HEK293 (cell line): ENCODE data around the gene NAV2.

ENCODE experiments used
- CTCF ChIA-PET: fragments of 350-600 bp; formaldehyde crosslinking; extraction: SDS; loops from one replicate; lab custom pipeline; 2021; ENCODE audit warnings: antibody characterized with exemption; lab: Yijun Ruan, JAX
- POLR2A ChIA-PET: fragments of 300-600 bp; formaldehyde crosslinking; extraction: SDS; loops from one replicate; lab custom pipeline; 2020; ENCODE audit warnings: antibody characterized with exemption, inconsistent platforms; lab: Yijun Ruan, JAX
- H3K27ac ChIP-seq: fragments of 200-500 bp; sonication (Bioruptor generic); 2 replicates; pipeline ENCODE4 v1.5.1; 2014; ENCODE audit warnings: low read depth, low read length, control low read depth, inconsistent platforms; ENCODE audit errors: extremely low read depth
- H3K36me3 ChIP-seq, 2 experiments: fragments of 200-500 bp in 1 of 2; sonication (Bioruptor generic) in 1 of 2; 1 replicate in 1 of 2; 2 replicates in 1 of 2; pipeline ENCODE4 v1.5.1; 2014 to 2017; ENCODE audit warnings: inconsistent platforms in 2 of 2, low read length in 2 of 2; ENCODE audit not compliant: control insufficient read depth in 2 of 2, insufficient read depth in 1 of 2
- H3K4me1 ChIP-seq: fragments of 200-500 bp; sonication (Bioruptor generic); 2 replicates; pipeline ENCODE4 v1.5.1; 2014; ENCODE audit warnings: mild to moderate bottlenecking, low read length, inconsistent platforms; ENCODE audit not compliant: control insufficient read depth, insufficient read depth
- H3K4me3 ChIP-seq: 2 replicates; pipeline ENCODE4 v1.5.1; 2011; ENCODE audit warnings: low read depth, mild to moderate bottlenecking, control low read depth, low read length, moderate library complexity
- H3K9me3 ChIP-seq: fragments of 200-500 bp; sonication (Bioruptor generic); 2 replicates; pipeline ENCODE4 v1.5.1; 2014; ENCODE audit warnings: low read depth, low read length, inconsistent platforms; ENCODE audit not compliant: control insufficient read depth, insufficient read depth
- ELK4 ChIP-seq: IDR thresholded peaks from 2 replicates; pipeline ENCODE4 v1.6.1; 2011; ENCODE audit warnings: mild to moderate bottlenecking, low read depth, low read length, borderline replicate concordance
- MZF1 ChIP-seq: fragments of 450-650 bp; formaldehyde crosslinking; IDR thresholded peaks from 2 replicates; pipeline ENCODE4 v1.5.1; 2017; ENCODE audit warnings: missing biosample characterization, missing genetic modification characterization, borderline replicate concordance
- RBAK ChIP-seq: fragments of 450-650 bp; formaldehyde crosslinking; IDR thresholded peaks from 2 replicates; pipeline ENCODE4 v1.5.1; 2016; ENCODE audit warnings: missing biosample characterization, missing genetic modification characterization
- SP3 ChIP-seq: fragments of 450-650 bp; formaldehyde crosslinking; IDR thresholded peaks from 2 replicates; pipeline ENCODE4 v1.5.1; 2016; ENCODE audit warnings: missing biosample characterization, missing genetic modification characterization
- ZNF341 ChIP-seq: fragments of 450-650 bp; formaldehyde crosslinking; IDR thresholded peaks from 2 replicates; pipeline ENCODE4; 2016; ENCODE audit warnings: low read depth, missing biosample characterization, missing genetic modification characterization
- ZNF391 ChIP-seq: fragments of 450-650 bp; formaldehyde crosslinking; IDR thresholded peaks from 2 replicates; pipeline ENCODE4 v1.5.1; 2016; ENCODE audit warnings: low read depth, missing biosample characterization, missing genetic modification characterization, borderline replicate concordance
- ZNF404 ChIP-seq: fragments of 450-650 bp; formaldehyde crosslinking; IDR thresholded peaks from 2 replicates; pipeline ENCODE4 v1.5.1; 2017; ENCODE audit warnings: missing biosample characterization, missing genetic modification characterization
- ZNF423 ChIP-seq: fragments of 450-650 bp; formaldehyde crosslinking; IDR thresholded peaks from 2 replicates; pipeline ENCODE4 v1.5.1; 2016; ENCODE audit warnings: missing biosample characterization, missing genetic modification characterization
- ZNF48 ChIP-seq: fragments of 450-650 bp; formaldehyde crosslinking; IDR thresholded peaks from 2 replicates; pipeline ENCODE4 v1.5.1; 2016; ENCODE audit warnings: missing biosample characterization, missing genetic modification characterization
- ZNF501 ChIP-seq: fragments of 450-650 bp; formaldehyde crosslinking; IDR thresholded peaks from 2 replicates; pipeline ENCODE4 v1.5.1; 2016; ENCODE audit warnings: missing biosample characterization, missing genetic modification characterization
- ZNF670 ChIP-seq: fragments of 450-650 bp; formaldehyde crosslinking; IDR thresholded peaks from 2 replicates; pipeline ENCODE4 v1.5.1; 2016; ENCODE audit warnings: missing biosample characterization, missing genetic modification characterization, low read depth
- ZNF76 ChIP-seq: fragments of 450-650 bp; formaldehyde crosslinking; IDR thresholded peaks from 2 replicates; pipeline ENCODE4; 2016; ENCODE audit warnings: low read depth, missing biosample characterization, missing genetic modification characterization, borderline replicate concordance
- ZSCAN30 ChIP-seq: fragments of 450-650 bp; IDR thresholded peaks from 2 replicates; pipeline ENCODE4 v1.5.1; 2018; ENCODE audit warnings: missing biosample characterization, mild to moderate bottlenecking, missing genetic modification characterization, moderate library complexity
- TF ChIP-seq, protein P1 (sequence below): sonication (generic); formaldehyde crosslinking; IDR thresholded peaks from 2 replicates; pipeline ENCODE4 v1.8.1; 2022; ENCODE audit warnings: mild to moderate bottlenecking, moderate library complexity, missing genetic modification reagents
- TF ChIP-seq, protein P2 (sequence below): fragments of 450-650 bp; formaldehyde crosslinking; IDR thresholded peaks from 2 replicates; pipeline ENCODE4 v1.5.1; 2016; ENCODE audit warnings: missing biosample characterization, missing genetic modification characterization
- TF ChIP-seq, protein P3 (sequence below): fragments of 450-650 bp; formaldehyde crosslinking; IDR thresholded peaks from 2 replicates; pipeline ENCODE4 v1.5.1; 2017; ENCODE audit warnings: missing biosample characterization, mild to moderate bottlenecking, missing genetic modification characterization, moderate library complexity
- TF ChIP-seq, protein P4 (sequence below): fragments of 450-650 bp; formaldehyde crosslinking; IDR thresholded peaks from 2 replicates; pipeline ENCODE4 v1.5.1; 2017; ENCODE audit warnings: missing biosample characterization, missing genetic modification characterization
- TF ChIP-seq, protein P5 (sequence below): fragments of 450-650 bp; formaldehyde crosslinking; IDR thresholded peaks from 2 replicates; pipeline ENCODE4 v1.5.1; 2016; ENCODE audit warnings: missing biosample characterization, missing genetic modification characterization, borderline replicate concordance

NAV2 gene

GRCh38 chr11:20002312-20003216, 289.9 kb downstream of the NAV2 start:
- no peaks in the 10 kb centered on the region for H3K36me3 ChIP-seq
- TF ChIP-seq ZNF391 (tag by site-specific recombination): no peak
- TF ChIP-seq ZNF501 (tag by site-specific recombination): no peak
- no peak for TF ChIP-seq ZNF404 (tag by site-specific recombination)
- no peak for TF ChIP-seq MZF1 (tag by site-specific recombination)
- no peak for TF ChIP-seq ELK4
- no peak for TF ChIP-seq ZNF48 (tag by site-specific recombination)
- 0 out of 2 replicates have a peak, but pooled peaks have one; percentile 16 for TF ChIP-seq ZNF341
- TF ChIP-seq, protein P1, sequence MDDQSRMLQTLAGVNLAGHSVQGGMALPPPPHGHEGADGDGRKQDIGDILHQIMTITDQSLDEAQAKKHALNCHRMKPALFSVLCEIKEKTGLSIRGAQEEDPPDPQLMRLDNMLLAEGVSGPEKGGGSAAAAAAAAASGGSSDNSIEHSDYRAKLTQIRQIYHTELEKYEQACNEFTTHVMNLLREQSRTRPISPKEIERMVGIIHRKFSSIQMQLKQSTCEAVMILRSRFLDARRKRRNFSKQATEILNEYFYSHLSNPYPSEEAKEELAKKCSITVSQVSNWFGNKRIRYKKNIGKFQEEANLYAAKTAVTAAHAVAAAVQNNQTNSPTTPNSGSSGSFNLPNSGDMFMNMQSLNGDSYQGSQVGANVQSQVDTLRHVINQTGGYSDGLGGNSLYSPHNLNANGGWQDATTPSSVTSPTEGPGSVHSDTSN (CRISPR knock-in tag): no peak
- TF ChIP-seq, protein P2, sequence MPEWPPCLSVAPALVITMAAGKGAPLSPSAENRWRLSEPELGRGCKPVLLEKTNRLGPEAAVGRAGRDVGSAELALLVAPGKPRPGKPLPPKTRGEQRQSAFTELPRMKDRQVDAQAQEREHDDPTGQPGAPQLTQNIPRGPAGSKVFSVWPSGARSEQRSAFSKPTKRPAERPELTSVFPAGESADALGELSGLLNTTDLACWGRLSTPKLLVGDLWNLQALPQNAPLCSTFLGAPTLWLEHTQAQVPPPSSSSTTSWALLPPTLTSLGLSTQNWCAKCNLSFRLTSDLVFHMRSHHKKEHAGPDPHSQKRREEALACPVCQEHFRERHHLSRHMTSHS (tag by site-specific recombination): no peak
- TF ChIP-seq, protein P3, sequence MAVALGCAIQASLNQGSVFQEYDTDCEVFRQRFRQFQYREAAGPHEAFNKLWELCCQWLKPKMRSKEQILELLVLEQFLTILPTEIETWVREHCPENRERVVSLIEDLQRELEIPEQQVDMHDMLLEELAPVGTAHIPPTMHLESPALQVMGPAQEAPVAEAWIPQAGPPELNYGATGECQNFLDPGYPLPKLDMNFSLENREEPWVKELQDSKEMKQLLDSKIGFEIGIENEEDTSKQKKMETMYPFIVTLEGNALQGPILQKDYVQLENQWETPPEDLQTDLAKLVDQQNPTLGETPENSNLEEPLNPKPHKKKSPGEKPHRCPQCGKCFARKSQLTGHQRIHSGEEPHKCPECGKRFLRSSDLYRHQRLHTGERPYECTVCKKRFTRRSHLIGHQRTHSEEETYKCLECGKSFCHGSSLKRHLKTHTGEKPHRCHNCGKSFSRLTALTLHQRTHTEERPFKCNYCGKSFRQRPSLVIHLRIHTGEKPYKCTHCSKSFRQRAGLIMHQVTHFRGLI (tag by site-specific recombination): peak; percentile 89
- no peaks in the 10 kb centered on the region for H3K9me3 ChIP-seq
- POLR2A ChIA-PET: no interaction called here
- CTCF ChIA-PET: interaction anchor here (0.6 to 1.3 kb wide), 3 partner anchors 9 to 949 kb away, joined by 3 to 9 read pairs (median 4); no protein-coding TSS in a partner anchor
- no peak overlapping the region for H3K27ac ChIP-seq
- H3K4me1 ChIP-seq: peaks cover 8% of the 10 kb centered on the region; the same call in 1 of the 2 replicates
- no peak overlapping the region for H3K4me3 ChIP-seq

DNA sequence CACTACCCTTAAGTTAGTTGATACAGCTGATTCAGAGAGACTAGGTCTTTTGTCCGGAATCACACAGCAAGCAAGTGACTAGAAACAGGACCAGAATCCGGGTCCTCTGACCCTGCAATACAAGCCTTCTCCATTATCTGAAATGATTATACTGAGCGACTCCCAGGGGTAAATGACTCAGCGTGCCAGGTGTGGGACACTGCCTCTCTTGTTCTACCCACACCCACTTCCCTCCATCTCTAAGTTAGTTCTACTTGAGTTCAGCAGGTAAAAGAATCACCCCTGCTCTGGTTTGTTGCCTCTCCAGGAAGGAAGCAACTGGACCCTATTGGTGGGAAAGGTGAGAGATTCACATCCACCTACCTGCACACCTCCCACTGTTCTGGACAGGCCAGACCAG, 290.7 kb downstream of the NAV2 start:
- ChIA-PET POLR2A (no interaction called here), CTCF (interaction anchor here (0.6 to 1.0 kb wide), 3 partner anchors 20 to 948 kb away, joined by 3 to 4 read pairs (median 3); no protein-coding TSS in a partner anchor)
- Histone ChIP-seq H3K4me1 (peaks cover 8% of the 10 kb centered on the region; the same call in 1 of the 2 replicates), H3K27ac (no peak overlapping the region), H3K4me3 (no peak overlapping the region), H3K9me3 (no peaks in the 10 kb centered on the region), H3K36me3 (no peaks in the 10 kb centered on the region)
- TF ChIP-seq ZNF423 (tag by site-specific recombination) (no peak), RBAK (no peak), SP3 (tag by site-specific recombination) (no peak), ZNF670 (tag by site-specific recombination) (no peak), ZSCAN30 (tag by site-specific recombination) (no peak), ZNF404 (tag by site-specific recombination) (no peak), ZNF76 (tag by site-specific recombination) (no peak)
- TF ChIP-seq, protein P4, sequence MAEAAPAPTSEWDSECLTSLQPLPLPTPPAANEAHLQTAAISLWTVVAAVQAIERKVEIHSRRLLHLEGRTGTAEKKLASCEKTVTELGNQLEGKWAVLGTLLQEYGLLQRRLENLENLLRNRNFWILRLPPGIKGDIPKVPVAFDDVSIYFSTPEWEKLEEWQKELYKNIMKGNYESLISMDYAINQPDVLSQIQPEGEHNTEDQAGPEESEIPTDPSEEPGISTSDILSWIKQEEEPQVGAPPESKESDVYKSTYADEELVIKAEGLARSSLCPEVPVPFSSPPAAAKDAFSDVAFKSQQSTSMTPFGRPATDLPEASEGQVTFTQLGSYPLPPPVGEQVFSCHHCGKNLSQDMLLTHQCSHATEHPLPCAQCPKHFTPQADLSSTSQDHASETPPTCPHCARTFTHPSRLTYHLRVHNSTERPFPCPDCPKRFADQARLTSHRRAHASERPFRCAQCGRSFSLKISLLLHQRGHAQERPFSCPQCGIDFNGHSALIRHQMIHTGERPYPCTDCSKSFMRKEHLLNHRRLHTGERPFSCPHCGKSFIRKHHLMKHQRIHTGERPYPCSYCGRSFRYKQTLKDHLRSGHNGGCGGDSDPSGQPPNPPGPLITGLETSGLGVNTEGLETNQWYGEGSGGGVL: no peak
- TF ChIP-seq, protein P5, sequence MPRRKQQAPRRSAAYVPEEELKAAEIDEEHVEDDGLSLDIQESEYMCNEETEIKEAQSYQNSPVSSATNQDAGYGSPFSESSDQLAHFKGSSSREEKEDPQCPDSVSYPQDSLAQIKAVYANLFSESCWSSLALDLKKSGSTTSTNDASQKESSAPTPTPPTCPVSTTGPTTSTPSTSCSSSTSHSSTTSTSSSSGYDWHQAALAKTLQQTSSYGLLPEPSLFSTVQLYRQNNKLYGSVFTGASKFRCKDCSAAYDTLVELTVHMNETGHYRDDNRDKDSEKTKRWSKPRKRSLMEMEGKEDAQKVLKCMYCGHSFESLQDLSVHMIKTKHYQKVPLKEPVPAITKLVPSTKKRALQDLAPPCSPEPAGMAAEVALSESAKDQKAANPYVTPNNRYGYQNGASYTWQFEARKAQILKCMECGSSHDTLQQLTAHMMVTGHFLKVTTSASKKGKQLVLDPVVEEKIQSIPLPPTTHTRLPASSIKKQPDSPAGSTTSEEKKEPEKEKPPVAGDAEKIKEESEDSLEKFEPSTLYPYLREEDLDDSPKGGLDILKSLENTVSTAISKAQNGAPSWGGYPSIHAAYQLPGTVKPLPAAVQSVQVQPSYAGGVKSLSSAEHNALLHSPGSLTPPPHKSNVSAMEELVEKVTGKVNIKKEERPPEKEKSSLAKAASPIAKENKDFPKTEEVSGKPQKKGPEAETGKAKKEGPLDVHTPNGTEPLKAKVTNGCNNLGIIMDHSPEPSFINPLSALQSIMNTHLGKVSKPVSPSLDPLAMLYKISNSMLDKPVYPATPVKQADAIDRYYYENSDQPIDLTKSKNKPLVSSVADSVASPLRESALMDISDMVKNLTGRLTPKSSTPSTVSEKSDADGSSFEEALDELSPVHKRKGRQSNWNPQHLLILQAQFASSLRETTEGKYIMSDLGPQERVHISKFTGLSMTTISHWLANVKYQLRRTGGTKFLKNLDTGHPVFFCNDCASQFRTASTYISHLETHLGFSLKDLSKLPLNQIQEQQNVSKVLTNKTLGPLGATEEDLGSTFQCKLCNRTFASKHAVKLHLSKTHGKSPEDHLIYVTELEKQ: no peak
